ENCODE data around the gene MRGPRE.

The MRGPRE gene

DNA sequence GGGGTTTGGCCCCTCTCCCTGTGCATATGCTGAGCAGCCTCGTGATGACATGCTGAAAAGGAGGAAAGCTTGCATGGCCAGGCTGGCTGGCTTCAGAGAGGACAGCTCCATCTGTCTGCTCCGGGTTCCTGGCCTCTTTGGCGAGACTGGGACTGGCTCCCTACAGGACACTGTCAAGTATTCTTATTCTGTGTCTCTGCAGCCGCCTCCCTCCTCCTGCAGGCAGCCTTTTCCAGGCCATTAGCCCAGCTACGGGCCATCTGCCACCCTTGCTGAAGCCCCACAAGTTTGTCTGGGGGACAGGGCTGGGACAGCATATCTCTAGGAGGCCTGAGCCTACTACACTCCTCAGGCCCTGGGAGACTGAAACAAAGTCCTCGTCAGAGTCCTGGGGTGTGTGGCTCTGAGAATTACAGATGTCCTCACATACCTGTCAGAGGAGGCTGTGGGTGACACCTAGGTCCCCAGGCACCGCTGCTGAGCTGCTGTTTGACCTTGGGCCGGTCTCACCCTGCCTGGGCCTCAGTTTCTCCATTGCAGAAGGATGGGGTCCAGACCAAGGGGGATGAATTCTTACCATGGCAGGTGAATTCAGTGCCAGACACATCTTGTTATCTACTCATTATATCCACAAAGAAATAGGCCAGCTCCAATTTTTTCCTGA, 24.6 kb downstream of the MRGPRE start:
- Mint-ChIP-seq H3K27ac (no peak overlapping the region), H3K36me3 (peaks cover 3% of the 10 kb centered on the region in 2 donors), H3K9me3 (peaks cover 5 to 7% of the 10 kb centered on the region in 2 donors), H3K4me1 (no peaks in the 10 kb centered on the region), H3K27me3 (peaks cover 3 to 5% of the 10 kb centered on the region in 2 donors), H3K4me3 (no peak overlapping the region)
- ATAC-seq (replicated peaks): no peak
- no peak for DNase-seq

DNA sequence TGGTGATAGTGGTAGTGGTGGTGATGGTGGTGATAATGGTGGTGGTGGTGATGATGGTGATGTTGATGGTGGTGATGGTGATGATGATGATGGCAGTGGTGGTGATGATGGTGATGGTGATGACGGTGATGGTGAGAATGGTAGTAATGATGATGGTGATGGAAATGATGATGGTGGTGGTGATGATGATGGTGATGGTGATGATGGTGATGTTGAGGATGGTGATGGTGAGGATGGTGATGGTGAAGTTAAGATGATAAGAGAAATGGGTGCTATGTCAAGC, 25.4 kb downstream of the MRGPRE start:
- DNase-seq (no peak), ATAC-seq (replicated peaks) (no peak)
- H3K27ac Mint-ChIP-seq: no peak overlapping the region
- no peaks in the 10 kb centered on the region for H3K4me1 Mint-ChIP-seq
- H3K4me3 Mint-ChIP-seq: no peak overlapping the region
- H3K9me3 Mint-ChIP-seq: peaks cover 3 to 4% of the 10 kb centered on the region in 2 donors
- H3K36me3 Mint-ChIP-seq: peaks cover 3% of the 10 kb centered on the region in 2 donors
- peaks cover 8 to 10% of the 10 kb centered on the region in 2 donors for H3K27me3 Mint-ChIP-seq

GRCh38 chr11:3206156-3206921, 25.9 kb downstream of the MRGPRE start:
- no peaks in the 10 kb centered on the region for H3K9me3 Mint-ChIP-seq
- DNase-seq (no peak), ATAC-seq (replicated peaks) (no peak)
- H3K27ac Mint-ChIP-seq: no peak overlapping the region
- no peak overlapping the region for H3K4me3 Mint-ChIP-seq
- no peaks in the 10 kb centered on the region for H3K4me1 Mint-ChIP-seq
- H3K27me3 Mint-ChIP-seq: peaks cover 8 to 14% of the 10 kb centered on the region in 2 donors
- no peaks in the 10 kb centered on the region for H3K36me3 Mint-ChIP-seq

GRCh38 chr11:3205261-3206155, 26.7 kb downstream of the MRGPRE start:
- Mint-ChIP-seq H3K27me3 (peaks cover 15 to 16% of the 10 kb centered on the region in 2 donors), H3K9me3 (no peaks in the 10 kb centered on the region), H3K36me3 (no peaks in the 10 kb centered on the region), H3K4me1 (no peaks in the 10 kb centered on the region), H3K4me3 (no peak overlapping the region), H3K27ac (no peak overlapping the region)
- DNase-seq: no peak
- no peak for ATAC-seq (replicated peaks)

GRCh38 chr11:3204141-3205015, 27.8 kb downstream of the MRGPRE start:
- Mint-ChIP-seq H3K36me3 (no peaks in the 10 kb centered on the region), H3K27ac (no peak overlapping the region), H3K4me1 (no peaks in the 10 kb centered on the region), H3K4me3 (no peak overlapping the region), H3K27me3 (peaks cover 22 to 24% of the 10 kb centered on the region in 2 donors), H3K9me3 (no peaks in the 10 kb centered on the region)
- no peak for DNase-seq
- ATAC-seq (replicated peaks): no peak

GRCh38 chr11:3203221-3204043, 28.8 kb downstream of the MRGPRE start:
- DNase-seq (no peak), ATAC-seq (replicated peaks) (no peak)
- H3K9me3 Mint-ChIP-seq: no peaks in the 10 kb centered on the region
- H3K4me1 Mint-ChIP-seq: no peaks in the 10 kb centered on the region
- H3K27me3 Mint-ChIP-seq: peaks cover 22 to 24% of the 10 kb centered on the region in 2 donors
- H3K36me3 Mint-ChIP-seq: no peaks in the 10 kb centered on the region
- no peak overlapping the region for H3K27ac Mint-ChIP-seq
- H3K4me3 Mint-ChIP-seq: no peak overlapping the region

GRCh38 chr11:3202759-3203158, 29.5 kb downstream of the MRGPRE start:
- Mint-ChIP-seq H3K4me3 (no peak overlapping the region), H3K36me3 (no peaks in the 10 kb centered on the region)
- no peak for DNase-seq

DNA sequence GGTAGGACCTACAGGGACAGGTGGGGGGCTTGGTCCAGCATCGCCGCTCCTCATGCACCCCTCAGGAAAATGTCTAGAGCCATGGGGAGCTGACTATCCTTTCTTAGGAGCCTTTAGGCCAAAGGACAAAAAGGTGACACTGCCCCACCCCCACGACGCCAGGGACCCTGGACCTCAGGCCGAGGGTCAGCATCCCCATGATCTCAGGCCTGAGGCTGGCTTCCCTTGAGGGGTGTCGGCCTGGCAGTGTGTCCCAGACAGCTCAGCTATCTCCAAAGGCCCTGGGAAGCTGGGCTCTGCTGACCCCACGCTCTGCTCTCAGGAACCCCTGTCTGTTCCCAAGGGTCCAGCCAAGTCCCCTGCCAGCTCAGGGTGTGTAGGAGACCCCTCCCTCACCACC, 29.9 kb downstream of the MRGPRE start:
- H3K27ac Mint-ChIP-seq: no peak overlapping the region
- H3K4me1 Mint-ChIP-seq: no peaks in the 10 kb centered on the region
- no peak overlapping the region for H3K4me3 Mint-ChIP-seq
- ATAC-seq (replicated peaks): no peak
- no peaks in the 10 kb centered on the region for H3K36me3 Mint-ChIP-seq
- no peak for DNase-seq
- no peaks in the 10 kb centered on the region for H3K9me3 Mint-ChIP-seq
- H3K27me3 Mint-ChIP-seq: peaks cover 22 to 24% of the 10 kb centered on the region in 2 donors

More at GRCh38 chr11:3202759-3203158, 29.5 kb downstream of the MRGPRE start:
- no peak overlapping the region for H3K27ac Mint-ChIP-seq
- no peak for ATAC-seq (replicated peaks)
- H3K4me1 Mint-ChIP-seq: no peaks in the 10 kb centered on the region
- H3K27me3 Mint-ChIP-seq: peaks cover 22 to 24% of the 10 kb centered on the region in 2 donors
- no peaks in the 10 kb centered on the region for H3K9me3 Mint-ChIP-seq

DNA sequence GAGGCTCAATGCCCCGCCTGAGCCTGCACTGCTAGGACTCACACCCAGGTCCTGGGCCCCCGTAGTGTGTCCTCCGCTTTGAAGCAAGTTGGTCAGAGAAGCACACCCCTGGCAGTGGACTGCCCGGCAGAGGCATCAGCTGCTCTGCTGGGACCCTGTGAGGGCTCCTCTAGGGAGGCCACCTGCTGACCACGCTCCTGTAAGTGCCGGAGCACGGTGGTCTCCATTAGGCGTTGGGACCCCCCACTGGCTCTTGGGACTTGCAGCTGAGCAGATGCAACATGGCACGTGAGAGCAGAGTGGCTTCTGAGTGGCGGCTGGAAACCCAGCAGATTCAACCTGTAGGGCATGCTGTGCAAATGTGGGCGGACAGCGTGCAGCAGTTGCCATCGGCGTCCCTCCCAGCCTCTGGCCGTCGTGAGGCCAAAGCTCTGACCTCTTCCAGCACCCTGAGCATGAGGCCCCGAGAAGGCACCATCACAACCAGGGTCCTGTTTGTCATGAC, 30.5 kb downstream of the MRGPRE start:
- Mint-ChIP-seq H3K36me3 (no peaks in the 10 kb centered on the region), H3K27ac (no peak overlapping the region), H3K4me1 (no peaks in the 10 kb centered on the region), H3K4me3 (no peak overlapping the region), H3K27me3 (peaks cover 22 to 29% of the 10 kb centered on the region in 2 donors), H3K9me3 (no peaks in the 10 kb centered on the region)
- no peak for ATAC-seq (replicated peaks)
- DNase-seq: no peak

DNA sequence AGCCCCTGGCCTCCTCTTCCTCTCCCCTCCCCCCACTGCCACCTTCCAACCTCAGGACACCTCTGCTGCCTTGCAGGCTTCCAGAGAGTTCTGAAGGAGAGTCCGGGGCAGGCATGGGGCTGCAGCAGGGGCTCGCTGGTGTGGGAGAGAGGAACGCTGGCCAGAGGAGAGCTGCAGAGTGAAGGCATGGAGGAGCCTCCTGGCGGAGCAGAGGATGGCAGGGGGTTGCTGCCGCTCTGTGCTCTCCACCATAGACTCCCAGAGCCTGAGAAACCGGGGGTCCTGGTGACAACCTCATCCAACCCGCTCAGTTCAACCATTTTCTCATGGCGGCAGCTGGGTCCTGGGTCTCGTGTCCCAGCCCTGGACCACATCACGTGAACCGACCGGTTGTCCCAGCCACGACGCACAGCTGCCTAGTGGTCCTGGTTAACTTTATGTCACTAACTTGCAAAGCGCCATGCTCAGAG, 31.1 kb downstream of the MRGPRE start:
- H3K9me3 Mint-ChIP-seq: no peaks in the 10 kb centered on the region
- H3K27ac Mint-ChIP-seq: no peak overlapping the region
- no peaks in the 10 kb centered on the region for H3K36me3 Mint-ChIP-seq
- no peak overlapping the region for H3K4me3 Mint-ChIP-seq
- H3K4me1 Mint-ChIP-seq: no peaks in the 10 kb centered on the region
- H3K27me3 Mint-ChIP-seq: peaks cover 22 to 30% of the 10 kb centered on the region in 2 donors
- DNase-seq (no peak), ATAC-seq (replicated peaks) (no peak)

- H3K4me1 Mint-ChIP-seq: no peaks in the 10 kb centered on the region
- H3K4me3 Mint-ChIP-seq: no peak overlapping the region
- DNase-seq: no peak
- no peak for ATAC-seq (replicated peaks)
- no peak overlapping the region for H3K27ac Mint-ChIP-seq
- H3K9me3 Mint-ChIP-seq: no peaks in the 10 kb centered on the region
- H3K27me3 Mint-ChIP-seq: peaks cover 22 to 34% of the 10 kb centered on the region in 2 donors
- H3K36me3 Mint-ChIP-seq: no peaks in the 10 kb centered on the region
Observed at GRCh38 chr11:3200388-3201111, 31.7 kb downstream of the MRGPRE start.

GRCh38 chr11:3199537-3200295, 32.5 kb downstream of the MRGPRE start:
- H3K27me3 Mint-ChIP-seq: peaks cover 22 to 34% of the 10 kb centered on the region in 2 donors
- DNase-seq: no peak
- no peaks in the 10 kb centered on the region for H3K36me3 Mint-ChIP-seq
- no peak overlapping the region for H3K4me3 Mint-ChIP-seq
- no peaks in the 10 kb centered on the region for H3K9me3 Mint-ChIP-seq
- no peak for ATAC-seq (replicated peaks)
- no peaks in the 10 kb centered on the region for H3K4me1 Mint-ChIP-seq
- no peak overlapping the region for H3K27ac Mint-ChIP-seq
